WI38 (cell line): ENCODE results near the gene RAB28.

Experiments used
- H3K4me3 ChIP-seq: 2 replicates; pipeline ENCODE4 v1.5.1; 2011; ENCODE audit warnings: low read depth, mild to moderate bottlenecking, control low read depth, low read length
- TF ChIP-seq, protein P1 (sequence below): IDR thresholded peaks from 2 replicates; pipeline ENCODE4 v1.5.1; 2012; ENCODE audit warnings: low read depth, mild to moderate bottlenecking, control low read depth, low read length

Gene RAB28

DNA sequence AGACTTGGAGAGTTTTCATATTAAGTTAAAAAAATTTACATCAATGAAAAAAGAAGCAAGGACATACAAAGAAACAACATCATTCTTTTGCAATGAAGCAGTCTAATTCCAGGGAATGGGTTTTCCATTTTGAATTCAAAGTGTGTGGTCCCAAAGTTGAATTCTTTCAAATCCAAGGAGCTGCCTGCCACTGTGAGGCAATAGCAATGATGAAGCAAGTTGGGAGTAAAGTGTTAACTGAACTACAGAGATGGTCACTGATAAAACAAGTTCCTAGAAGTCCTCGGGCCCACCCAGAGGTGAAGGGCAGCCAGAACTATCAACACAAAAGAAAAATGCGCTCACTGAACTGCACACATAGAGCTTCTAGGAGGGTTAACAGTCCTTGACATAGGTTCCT is 115.9 kb downstream of the RAB28 start:
- TF ChIP-seq, protein P1, sequence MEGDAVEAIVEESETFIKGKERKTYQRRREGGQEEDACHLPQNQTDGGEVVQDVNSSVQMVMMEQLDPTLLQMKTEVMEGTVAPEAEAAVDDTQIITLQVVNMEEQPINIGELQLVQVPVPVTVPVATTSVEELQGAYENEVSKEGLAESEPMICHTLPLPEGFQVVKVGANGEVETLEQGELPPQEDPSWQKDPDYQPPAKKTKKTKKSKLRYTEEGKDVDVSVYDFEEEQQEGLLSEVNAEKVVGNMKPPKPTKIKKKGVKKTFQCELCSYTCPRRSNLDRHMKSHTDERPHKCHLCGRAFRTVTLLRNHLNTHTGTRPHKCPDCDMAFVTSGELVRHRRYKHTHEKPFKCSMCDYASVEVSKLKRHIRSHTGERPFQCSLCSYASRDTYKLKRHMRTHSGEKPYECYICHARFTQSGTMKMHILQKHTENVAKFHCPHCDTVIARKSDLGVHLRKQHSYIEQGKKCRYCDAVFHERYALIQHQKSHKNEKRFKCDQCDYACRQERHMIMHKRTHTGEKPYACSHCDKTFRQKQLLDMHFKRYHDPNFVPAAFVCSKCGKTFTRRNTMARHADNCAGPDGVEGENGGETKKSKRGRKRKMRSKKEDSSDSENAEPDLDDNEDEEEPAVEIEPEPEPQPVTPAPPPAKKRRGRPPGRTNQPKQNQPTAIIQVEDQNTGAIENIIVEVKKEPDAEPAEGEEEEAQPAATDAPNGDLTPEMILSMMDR, result no peak
- no peak overlapping the region for H3K4me3 ChIP-seq

DNA sequence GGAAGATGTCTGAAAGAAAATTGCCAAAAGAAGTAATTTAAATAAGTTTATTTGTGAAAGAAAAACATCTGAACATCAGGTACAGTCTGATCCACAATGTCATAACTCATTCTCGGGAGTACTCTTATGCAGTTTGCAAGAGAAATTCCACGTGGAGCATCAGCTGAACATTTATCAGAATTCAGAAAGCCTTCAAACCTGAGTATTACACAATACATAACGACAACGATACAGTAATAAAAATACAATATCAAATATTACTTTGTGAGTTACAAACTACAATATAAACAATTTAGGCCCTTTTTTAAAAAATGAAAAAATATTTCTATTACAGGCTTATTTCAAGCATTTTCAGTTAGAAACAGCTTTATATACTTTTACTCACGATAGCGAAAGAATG is 116.4 kb downstream of the RAB28 start:
- H3K4me3 ChIP-seq, result no peak overlapping the region
- TF ChIP-seq, protein P1, result no peak

DNA sequence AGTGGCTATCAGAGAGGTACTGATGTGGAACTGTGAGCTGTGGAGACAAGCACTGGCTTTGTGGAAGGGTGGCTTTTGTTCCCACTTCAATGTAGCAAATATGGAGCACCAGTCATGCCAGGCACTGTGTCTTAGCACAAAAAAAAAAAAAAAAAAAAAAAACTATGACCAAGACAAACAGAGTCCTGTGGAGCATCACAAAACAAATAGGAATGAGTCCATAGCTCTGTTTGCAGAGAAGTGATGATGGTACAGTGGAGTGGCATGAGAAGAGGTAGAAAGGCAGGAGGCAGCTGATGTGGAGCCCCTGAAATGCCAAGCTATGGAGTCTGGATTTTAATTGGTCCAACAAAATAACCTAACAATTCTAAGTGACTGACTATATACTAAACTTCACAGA is 116.9 kb downstream of the RAB28 start:
- TF ChIP-seq, protein P1, result no peak
- no peak overlapping the region for H3K4me3 ChIP-seq

DNA sequence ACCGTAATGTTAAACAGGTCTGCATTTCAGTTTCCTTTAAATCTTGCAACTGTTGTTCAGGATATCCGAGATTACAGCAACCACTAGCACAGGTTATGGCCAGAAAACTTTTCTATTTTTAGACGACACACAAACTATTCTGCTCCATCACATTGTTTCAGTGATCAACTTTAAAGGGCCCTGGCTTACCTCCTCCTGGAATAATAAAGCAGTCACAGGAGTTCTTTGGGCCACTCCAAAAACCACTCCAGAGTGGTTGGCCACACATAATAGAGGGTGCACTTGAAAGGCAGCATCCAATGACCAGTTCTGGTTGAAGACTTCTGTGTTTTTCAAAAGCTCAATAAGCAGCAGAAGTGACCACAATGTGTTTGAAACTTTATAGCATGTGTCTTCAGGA is 118.9 kb downstream of the RAB28 start:
- TF ChIP-seq, protein P1, result no peak
- H3K4me3 ChIP-seq, result no peak overlapping the region

- H3K4me3 ChIP-seq, result no peak overlapping the region
- TF ChIP-seq, protein P1, result no peak
Measured at GRCh38 chr4:13364653-13365052, 119.5 kb downstream of the RAB28 start.

- no peak overlapping the region for H3K4me3 ChIP-seq
- TF ChIP-seq, protein P1, result no peak
Measured at GRCh38 chr4:13364172-13364571, 120.0 kb downstream of the RAB28 start.

GRCh38 chr4:13359809-13360208 is 124.3 kb downstream of the RAB28 start:
- TF ChIP-seq, protein P1, result no peak
- no peak overlapping the region for H3K4me3 ChIP-seq
